GM06990 (cell line): ENCODE data around the gene TECPR1.

Experiments used
- DNase-seq: peaks from one replicate; pipeline ENCODE4 v3.0.0-alpha.2; 2011; ENCODE audit not compliant: insufficient read length; ENCODE audit errors: extremely low read depth
- H3K27me3 ChIP-seq: replicated peaks from 2 replicates; pipeline ENCODE4 v1.6.0; 2011; ENCODE audit warnings: low read length; ENCODE audit not compliant: control insufficient read depth, insufficient read depth
- H3K36me3 ChIP-seq: 2 replicates; pipeline ENCODE4 v1.5.1; 2011; ENCODE audit warnings: low read length; ENCODE audit not compliant: control insufficient read depth, insufficient read depth
- H3K4me3 ChIP-seq: replicated peaks from 2 replicates; pipeline ENCODE4 v1.5.1; 2011; ENCODE audit warnings: low read depth, mild to moderate bottlenecking, control low read depth, low read length
- CTCF ChIP-seq: IDR thresholded peaks from 2 replicates; pipeline ENCODE4 v1.5.1; 2011; ENCODE audit warnings: low read length, control low read depth, mild to moderate bottlenecking, inconsistent platforms; ENCODE audit not compliant: insufficient read depth, poor library complexity, severe bottlenecking

The TECPR1 gene

GRCh38 chr7:98231493-98232262 is 20.4 kb downstream of the TECPR1 start:
- H3K4me3 ChIP-seq = no peak overlapping the region

GRCh38 chr7:98230746-98231471 is 21.1 kb downstream of the TECPR1 start:
- DNase-seq = no peak
- TF ChIP-seq CTCF = no peak
- Histone ChIP-seq H3K27me3 (no peaks in the 10 kb centered on the region), H3K36me3 (peaks cover 7% of the 10 kb centered on the region), H3K4me3 (no peak overlapping the region)

More at GRCh38 chr7:98231493-98232262, 20.4 kb downstream of the TECPR1 start:
- DNase-seq = no peak
- no peak for TF ChIP-seq CTCF
- Histone ChIP-seq H3K27me3 (no peaks in the 10 kb centered on the region), H3K36me3 (peaks cover 10% of the 10 kb centered on the region)

- no peak overlapping the region for H3K4me3 ChIP-seq
- H3K36me3 ChIP-seq = peaks cover 8% of the 10 kb centered on the region
- DNase-seq = no peak
- no peak for TF ChIP-seq CTCF
- H3K27me3 ChIP-seq = no peaks in the 10 kb centered on the region
Observed at GRCh38 chr7:98229991-98230745, 21.9 kb downstream of the TECPR1 start.

GRCh38 chr7:98229441-98229840 is 22.6 kb downstream of the TECPR1 start:
- Histone ChIP-seq H3K36me3 (peaks cover 8% of the 10 kb centered on the region), H3K27me3 (no peaks in the 10 kb centered on the region), H3K4me3 (no peak overlapping the region)
- DNase-seq = no peak
- no peak for TF ChIP-seq CTCF

- H3K27me3 ChIP-seq = no peaks in the 10 kb centered on the region
- DNase-seq = no peak
- H3K36me3 ChIP-seq = peaks cover 8% of the 10 kb centered on the region
- no peak overlapping the region for H3K4me3 ChIP-seq
- TF ChIP-seq CTCF = no peak
Observed at GRCh38 chr7:98228801-98229200, 23.2 kb downstream of the TECPR1 start.
